Activated CD4-positive, alpha-beta T cell treated with anti-CD3 and anti-CD28 coated beads for 4 hours (primary cell): ENCODE data around the gene PLEKHH1.
"Not testable (repeated sequence)": the region's sequence is repeated elsewhere in the genome, so short reads cannot be mapped to it uniquely, and the experiment has no call there.

Experiments
- DNase-seq, 2 donors: peaks; one replicate each; pipeline ENCODE4 v3.0.0-alpha.2; 2020

PLEKHH1 gene

DNA sequence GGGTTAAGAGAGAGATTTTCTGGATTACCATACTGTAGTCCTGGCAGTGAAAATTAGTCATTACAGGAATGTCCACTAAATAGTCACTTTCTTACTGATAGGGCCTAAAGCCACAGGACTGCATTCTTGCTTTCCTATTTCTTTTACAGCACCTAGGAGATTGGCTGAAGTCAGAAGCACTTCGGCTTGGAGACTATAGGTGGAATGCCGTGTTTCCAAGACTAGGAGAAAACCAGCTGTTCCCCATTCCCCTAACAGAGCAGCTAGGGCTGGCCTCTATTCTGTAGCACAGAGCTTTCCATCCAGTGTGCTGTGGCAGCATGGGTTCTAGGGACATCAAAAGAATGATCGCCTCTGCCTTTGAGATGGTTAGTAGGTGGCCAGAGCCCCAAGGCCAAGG is 51.9 kb downstream of the PLEKHH1 start:
- DNase-seq = no peak

DNA sequence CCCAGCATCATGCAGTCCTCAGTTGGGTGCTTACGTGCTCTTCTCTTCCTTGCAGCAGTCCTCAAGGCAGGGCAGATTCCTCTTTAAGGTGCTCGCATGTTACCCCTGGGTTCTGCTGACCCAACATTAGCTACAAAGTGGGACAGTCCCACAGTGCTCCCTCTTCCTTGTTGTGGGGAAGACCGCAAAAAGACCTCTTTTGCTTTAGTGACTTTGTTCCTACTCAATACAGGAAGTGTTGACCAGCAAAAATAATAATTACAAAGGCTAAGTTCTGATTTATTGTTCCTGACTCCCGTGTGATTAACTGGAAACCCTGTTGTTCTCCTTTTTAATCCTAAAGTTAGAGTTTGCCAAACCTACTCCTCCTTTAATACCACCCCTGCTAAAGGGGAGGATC is 53.3 kb downstream of the PLEKHH1 start:
- no peak for DNase-seq

DNA sequence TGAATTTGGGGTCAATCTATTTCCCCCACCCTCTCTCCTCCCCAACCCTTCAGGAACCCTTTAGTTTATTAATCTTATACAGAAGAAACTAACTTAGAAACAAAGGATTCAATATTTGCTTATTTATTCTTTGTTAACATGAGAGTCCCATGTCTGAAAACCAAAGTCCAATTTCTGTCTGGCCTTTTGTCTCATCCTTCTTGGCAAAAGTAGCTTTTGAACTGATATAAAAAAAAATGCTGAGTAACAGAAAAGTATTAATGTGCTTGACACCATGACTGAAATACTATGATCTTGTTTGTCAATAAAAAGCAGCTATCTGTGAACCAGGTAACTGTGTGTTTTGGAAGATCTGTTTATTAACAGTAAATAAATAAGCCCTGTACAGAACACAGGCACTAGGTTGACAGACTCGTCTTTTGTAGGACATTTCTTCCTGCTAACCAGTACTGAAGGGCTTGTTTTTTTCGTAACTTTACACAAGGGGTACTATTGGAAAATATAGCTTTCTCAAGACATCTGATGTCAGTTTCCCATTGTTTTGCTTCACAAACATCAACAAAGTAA is 56.2 kb downstream of the PLEKHH1 start:
- DNase-seq = no peak

DNA sequence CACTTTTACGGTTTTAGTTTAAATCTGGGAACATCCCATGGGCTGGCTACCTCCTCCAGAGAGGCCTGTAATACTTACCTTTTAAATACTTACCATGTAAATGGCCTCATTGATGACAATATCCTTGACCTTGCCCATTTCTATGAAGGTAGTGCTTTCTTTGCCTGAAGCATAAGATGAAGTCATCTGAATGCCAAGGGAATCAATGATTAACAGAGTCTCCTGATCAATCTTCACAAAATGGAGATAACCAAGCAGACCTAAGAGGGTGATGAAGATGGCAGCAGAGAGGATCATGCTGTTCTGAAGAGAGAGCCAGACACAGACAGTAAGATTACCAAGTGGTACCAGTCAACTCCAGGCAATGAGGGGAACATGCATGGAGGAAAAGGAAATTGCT is 60.6 kb downstream of the PLEKHH1 start:
- DNase-seq = not testable (repeated sequence)

DNA sequence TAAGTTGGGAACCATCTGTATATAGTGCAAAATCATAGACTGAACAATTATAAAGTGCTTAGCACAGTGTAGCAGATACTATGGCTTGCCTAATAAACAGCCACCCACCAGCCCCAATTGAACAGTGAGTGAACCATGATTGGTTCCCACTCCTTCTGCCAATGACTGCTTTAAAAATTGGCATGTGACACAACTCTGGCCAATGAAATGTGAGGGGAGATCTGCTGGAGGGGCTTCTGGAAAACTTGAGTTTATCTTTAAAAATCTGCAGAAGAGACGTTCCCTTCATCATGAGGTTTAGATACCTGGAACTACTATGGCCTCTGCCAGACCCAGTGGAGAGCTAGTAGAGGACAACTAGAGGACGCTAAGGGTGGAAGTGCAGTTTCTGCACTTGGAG is 62.3 kb downstream of the PLEKHH1 start:
- no peak for DNase-seq

DNA sequence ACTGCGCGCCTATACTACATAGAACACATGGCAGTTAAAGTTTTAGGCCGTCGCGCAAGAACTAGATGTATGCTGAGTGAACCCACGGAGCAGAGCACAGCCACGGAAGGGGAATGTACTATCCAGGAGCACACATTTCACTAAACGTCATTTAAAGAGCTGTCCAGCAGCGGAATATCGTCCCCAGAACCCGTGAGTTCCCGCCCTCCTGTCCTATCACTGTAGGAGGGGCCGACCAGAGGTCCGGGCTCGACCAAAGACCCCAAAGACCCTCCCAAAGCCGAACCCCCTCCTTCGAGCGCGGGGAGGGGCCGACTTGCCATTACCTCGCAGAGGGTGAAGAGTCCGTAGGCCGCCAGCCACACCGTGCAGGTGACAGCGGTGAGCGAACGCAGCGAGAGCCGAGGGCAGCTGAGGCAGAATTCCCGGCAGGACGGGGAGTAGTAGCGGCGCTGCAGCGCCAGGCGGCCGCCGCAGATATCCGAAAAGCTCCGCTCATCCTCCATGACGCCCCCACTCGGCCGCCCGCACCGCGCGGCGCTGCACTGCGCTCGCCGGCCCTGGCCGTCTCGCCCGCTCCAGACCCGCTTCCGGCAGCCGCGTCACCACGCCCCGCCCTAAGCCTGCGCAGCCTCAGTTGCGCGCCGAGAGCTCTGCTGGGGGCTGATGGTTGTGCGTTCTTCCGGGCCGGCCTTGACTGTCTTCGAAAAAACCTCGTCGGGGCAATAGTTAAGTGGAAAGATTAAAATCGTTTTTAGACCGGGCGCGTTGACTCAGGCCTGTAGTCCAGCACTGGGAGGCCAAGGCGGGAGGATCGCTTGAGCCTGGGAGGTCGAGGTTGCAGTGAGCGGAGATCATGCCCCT is 66.8 kb downstream of the PLEKHH1 start, which contains the start of gene PIGH:
Gene PIGH, minus strand, starts transcription at position 571 of the 864 bp plus-strand sequence. Its CDS starts 65 bp downstream, at position 506.
- peak; percentile 86 to 93 for DNase-seq

DNA sequence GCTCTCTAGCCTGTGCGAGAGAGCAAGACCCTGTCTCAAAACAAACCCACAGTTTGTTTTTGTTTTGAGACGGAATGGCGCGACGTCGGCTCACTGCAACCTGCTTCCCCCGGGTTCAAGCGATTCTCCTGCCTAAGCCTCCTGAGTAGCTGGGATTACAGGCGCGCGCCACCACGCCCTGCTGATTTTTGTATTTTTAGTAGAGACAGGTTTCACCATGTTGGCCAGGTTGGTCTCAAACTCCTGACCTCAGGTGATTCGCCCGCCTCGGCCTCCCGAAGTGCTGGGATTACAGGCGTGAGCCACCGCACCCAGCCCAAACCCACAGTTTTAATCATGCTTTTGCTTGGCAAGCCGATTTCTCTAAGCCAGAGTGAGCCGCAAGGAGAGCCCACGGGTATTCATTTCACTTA is 67.5 kb downstream of the PLEKHH1 start:
- not testable (repeated sequence) for DNase-seq

DNA sequence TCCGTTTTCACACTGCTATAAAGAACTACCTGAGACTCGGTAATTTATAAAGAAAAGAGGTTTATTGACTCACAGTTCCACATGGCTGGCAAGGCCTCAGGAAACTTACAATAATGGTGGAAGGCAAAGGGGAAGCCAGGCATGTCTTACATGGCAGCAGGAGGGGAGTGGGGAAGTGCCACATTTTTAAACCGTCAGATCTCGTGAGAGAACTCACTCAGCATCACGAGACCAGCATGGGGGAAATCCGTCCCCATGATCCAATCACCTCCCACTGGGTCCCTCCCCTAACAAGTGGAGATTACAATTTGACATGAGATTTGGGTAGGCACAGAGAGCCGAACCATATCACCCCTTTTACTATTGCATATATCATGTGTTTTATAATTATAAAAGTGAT is 69.0 kb downstream of the PLEKHH1 start:
- no peak for DNase-seq

DNA sequence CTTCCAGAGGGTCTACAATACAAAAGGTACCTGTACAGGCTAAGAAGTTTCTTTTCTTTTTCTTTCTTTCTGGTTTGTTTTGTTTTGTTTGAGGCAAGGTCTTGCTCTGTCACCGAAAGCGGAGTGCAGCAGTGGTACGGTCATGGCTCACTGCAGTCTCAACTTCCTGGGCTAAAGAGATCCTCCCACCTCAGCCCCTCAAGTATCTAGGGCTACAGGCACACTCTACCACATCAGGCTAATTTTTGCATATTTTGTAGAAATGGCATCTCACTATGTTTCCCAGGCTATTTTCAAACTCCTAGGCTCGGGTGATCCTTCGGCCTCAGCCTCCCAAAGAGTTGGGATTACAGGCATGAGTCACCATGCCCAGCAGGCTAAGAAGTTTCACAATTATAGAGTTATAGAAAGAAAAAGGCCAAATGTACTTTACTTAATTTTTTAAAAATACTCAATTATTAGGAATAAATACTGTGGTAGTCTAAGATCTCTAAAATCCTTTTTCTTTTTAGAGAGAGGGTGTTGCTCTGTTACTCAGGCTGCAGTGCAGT is 70.0 kb downstream of the PLEKHH1 start:
- DNase-seq = no peak

DNA sequence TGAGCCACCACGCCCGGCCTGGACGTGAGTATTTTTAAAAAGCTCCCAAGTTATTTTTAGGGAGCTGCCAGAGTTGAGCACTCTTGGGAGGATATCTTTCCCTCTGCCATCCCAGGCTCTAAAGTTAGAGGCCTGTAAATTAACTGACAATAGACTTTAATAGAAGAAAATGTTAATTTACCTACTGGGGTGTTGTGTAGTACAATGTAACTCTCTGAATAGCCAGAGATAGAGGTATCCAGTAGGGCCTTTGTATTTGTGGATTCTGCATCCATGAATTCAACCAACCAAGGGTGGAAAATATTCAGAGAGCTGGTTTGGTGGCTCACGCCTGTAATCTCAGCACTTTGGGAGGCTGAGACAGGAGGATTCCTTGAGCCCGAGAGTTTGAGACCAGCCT is 74.6 kb downstream of the PLEKHH1 start:
- no peak for DNase-seq

DNA sequence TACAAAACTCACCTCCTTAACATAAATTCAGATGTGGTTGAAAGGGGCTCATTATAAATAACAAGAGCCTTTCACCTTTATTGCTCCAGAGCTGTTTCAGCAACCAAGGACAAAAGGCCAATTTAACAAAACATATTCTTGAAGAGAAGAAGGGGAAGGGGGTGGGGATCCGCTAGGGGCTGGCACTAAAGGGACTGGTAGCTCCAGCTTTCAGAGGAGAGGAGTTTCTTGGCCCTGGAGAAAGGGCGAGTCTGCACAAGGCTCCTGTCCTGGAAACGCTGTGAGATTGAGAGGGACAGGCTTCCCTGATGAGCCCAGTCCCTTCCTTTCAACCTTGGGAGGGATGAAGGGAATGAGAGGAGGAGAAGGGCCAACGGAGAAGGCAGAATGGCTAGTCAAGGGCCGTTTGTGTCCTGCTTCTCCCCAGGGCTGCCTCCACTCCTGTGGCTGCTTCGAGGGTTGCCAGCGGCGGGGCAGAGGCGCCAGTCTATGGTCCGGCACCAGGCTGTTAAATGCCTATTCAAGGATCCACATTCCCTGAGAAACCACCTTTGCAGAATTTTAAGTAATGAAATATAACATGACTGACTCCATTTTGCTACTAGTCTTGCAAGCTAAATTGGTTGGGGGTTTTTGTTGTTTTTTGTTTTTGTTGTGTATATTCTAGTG is 76.7 kb downstream of the PLEKHH1 start:
- no peak for DNase-seq

DNA sequence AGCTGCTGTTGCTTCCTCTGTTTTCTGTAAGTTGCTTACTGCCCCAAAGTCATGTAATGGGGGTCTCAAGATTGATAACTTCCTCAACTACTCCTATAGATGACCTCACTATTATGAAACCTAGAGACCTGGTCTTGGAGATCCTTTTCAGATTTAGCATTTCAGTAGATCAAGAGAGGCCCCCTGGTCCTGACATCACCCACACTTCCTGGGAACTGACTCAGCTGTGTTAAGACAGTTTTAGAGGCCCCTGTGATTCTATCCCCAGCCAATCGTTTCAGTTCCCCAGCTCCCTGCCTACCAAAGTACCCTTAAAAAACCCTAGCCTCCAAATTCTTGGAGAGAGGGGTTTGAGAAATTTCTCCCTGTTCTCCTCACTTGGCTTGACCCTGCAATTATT is 77.4 kb downstream of the PLEKHH1 start:
- DNase-seq = no peak

DNA sequence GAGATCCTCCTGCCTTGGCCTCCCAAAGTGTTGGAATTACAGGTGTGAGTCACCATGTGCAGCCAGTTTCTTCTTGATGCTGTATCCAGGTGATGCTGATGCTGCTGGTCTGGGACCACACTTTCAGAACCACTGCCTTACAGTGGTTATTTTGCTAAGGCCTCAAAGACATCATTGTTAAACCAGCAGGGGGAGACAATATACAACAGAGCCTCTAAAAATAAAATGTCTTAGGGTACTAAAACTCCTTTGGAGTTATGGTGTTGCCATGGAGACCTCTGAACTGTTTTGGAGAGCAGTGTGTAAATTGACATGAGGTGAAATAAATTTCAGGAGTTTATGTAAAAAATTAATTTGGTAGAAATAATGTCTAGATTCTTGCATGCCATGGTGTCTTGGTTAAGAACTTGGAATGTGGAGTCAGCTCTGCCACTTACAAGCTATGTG is 85.5 kb downstream of the PLEKHH1 start:
- DNase-seq = peak in 1 of 2 donors; percentile 12

DNA sequence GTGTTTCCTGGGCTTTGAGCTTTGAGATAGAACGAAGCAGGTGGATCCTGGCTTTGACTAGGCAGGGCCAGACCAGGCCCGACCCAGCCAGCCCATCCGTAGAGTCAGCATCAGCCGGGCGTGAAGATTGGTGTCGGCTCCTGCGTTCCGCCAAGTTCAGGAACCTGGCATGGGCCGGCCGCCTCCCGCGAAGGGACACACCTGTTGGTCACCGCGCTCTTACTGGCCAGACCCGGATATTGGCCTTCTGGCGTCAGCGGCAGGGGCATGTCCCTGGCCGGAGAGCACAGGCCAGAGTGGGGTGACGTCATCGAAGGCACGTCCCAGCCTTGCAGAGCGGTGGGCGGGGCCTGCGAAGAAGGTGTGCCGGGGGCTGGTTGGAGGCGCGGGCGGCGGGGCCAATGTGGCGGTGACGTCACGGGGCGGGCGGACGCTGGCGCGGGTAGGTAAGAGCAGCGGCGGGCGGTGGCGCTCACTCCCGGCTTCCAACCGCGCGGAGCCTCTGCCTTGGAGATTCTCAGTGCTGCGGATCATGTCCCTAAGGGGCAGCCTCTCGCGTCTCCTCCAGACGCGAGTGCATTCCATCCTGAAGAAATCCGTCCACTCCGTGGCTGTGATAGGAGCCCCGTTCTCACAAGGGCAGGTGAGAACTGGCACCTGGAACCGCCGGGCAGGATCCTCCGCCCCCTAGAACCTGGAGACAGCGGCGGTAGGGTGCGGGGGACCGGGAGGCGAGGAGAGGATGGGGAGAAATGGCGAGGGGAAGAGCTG is 86.5 kb downstream of the PLEKHH1 start, which contains the start of gene ARG2:
Gene ARG2, plus strand, starts transcription at position 475 of the 771 bp plus-strand sequence. Its CDS starts 58 bp downstream, at position 533.
- DNase-seq = peak; percentile 96 to 99

DNA sequence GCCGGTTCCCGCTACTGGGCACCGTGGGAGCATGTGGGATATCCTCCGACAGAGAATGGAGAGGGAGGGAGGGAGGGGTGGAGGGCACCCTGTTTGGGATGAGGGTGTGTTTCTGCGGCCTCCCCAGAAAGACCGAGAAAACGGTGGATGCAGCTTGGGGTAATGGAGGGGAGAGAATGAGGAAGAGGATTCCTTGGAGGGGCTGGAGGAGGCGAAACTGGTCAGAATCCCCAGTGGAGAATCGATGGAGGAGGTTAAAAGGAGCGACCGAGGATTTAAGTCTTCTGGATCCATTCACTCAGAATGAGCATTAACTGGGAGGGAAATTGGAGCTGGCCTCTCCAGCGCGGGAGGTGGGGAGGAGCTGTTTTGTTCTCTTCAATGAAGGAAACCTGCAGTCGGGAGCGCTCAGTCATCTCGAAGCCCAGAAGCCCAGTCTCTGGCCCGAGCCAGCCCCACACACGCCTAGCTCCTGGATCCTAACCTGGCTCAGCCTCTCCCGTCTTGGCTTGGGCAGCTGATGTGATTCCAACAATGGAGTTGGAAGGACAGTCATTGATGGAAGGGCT is 87.2 kb downstream of the PLEKHH1 start:
- DNase-seq = no peak

DNA sequence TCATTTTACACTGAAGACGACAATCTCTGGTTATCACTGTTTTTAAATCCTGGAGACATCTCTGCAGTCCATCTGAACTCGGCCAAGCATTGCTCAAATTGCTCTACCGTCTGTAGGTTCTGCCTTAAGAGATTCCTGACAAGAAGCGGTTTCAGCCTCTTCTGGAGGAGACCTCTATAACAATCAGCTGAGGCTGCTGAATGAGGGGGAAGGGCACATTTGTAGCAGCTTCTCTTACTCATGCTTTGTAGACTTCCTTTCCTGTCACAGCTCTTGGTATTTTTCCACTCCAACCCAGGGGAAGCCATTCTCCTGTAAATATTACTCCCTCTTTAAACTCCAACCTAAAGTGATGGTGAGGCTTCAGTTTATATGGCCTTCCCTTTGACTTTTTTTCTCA is 89.6 kb downstream of the PLEKHH1 start:
- DNase-seq = no peak

DNA sequence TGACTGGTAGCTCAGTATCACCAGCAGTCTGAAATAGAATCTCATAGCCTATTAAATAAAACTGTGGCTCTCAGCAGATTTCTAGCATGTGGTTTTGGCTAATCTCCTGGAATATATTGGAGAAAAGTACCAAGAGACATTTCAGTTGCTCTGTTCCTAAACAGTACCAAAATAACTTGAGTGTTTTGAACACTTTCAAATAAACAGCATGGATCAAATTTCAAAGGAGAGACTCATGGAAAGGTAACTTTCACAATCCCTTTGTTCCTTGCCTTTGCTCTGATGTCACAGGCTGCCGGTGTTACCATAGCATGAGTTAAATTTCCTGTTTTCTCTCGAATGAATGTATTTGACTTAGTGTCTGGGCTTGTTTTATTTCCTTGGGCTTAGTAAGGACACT is 90.0 kb downstream of the PLEKHH1 start:
- DNase-seq = no peak

DNA sequence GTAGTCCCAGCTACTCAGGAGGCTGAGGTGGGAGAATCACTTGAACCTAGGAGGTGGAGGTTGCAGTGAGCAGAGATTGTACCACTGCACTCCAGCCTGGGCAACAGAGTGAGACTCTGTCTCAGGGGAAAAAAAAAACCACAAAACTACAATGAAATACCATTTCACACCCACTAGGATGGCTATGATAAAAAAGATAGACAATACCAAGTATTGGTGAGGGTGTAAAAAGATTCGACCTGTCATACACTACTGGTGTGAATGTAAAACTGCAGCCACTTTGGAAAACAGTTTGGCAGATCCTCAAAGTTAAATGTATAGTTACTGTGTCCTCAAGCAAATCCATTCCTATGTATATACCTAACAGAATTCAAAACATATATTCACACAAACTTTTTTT is 93.0 kb downstream of the PLEKHH1 start:
- DNase-seq = not testable (repeated sequence)

DNA sequence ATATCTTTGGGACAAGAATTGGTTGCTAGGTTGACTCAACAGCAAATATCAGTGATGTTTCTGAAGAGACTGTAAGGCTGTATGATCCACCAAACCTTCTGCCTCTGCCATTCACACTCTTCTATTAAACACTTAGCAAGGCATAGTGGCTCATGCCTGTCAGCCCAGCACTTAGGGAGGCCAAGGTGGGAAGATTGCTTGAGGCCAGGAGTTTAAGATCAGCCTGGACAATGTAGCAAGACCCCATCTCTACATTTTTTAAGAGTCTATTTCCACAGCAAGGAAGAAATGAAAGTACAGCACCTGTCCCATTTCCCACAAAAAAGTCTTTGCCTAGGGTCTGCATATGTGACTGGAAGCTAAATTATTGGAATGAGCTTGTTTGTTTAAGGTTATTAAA is 94.4 kb downstream of the PLEKHH1 start:
- no peak for DNase-seq

DNA sequence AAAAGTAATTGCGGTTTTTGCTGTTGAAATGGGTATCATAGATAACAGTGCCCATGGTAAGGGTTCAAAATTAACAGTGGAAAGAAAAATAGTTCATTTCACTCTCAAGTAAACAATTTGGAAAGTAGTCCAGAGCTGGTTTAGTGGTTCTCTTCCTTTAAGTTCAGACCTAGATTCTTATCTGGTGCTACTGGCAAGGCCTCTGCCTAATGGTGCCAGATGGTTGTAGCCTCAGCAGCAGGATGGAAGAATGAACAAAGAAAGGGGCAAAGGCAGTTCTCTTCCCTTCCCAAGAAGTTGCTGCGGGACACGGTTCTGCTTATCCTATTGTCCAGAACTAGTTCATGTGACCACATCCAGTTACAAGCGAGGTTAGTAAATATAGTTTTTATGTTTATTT is 97.1 kb downstream of the PLEKHH1 start:
- no peak for DNase-seq

DNA sequence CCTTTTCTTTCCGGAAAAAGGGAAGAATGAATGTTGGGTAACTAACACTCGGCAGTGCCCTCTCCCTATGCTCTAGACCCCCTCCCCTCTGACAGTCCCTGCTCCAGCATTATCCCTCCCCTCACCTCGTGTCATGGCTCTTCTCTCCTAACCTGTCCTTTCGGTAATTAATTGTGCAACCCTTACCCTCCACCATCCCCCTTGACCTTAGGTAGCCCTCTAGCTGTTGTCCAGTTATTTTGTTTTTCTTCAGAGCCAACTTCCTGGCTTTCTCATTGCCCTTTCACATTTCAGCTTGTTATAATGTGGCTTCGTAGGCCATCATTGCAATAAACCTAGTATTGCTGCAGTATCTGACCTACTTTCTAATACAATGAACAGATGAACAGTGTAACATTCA is 97.8 kb downstream of the PLEKHH1 start:
- no peak for DNase-seq

DNA sequence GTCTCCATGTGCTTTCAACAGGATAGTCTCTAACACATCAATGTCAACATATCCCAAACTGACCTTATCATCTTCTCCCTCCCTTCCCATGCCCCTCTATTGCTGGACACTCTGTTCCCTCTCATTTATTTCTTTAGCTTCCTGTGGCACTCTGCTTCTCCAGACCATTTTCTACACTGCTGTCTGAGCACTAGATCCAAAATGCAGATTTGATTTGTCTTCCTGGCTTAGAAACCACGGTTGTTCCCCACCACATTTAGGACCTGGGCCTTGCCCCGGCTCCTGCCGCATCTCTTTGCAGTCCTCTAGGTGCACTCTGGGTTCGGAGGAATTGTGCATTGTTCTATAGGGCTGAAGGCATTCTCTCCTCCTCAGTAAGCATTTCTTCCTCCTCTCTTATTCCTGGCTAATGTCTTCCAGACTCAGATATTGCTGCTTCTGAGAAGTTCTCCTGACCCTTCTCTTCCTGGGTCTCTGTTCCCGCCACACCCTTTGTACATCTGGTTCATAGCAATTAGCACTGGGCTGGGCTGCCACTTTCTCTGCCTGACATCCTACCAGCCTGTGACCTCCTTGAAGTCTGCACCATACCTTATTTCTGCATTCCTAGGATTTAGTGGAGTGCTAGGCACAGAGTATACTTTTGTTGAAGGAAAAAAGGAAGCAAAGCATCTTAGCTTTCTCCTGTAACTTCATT is 100.5 kb downstream of the PLEKHH1 start:
- DNase-seq = no peak
